RWPE1 (cell line): ENCODE measurements around the gene TMEM266.
A peak's percentile ranks its signal among the peaks of the same experiment; 100 is the strongest.

Experiments used
- CTCF ChIA-PET: fragments of 350-600 bp; sonication (Branson Sonifier 250); formaldehyde crosslinking; extraction: SDS; loops from one replicate; lab custom pipeline; 2021; lab: Yijun Ruan, JAX
- POLR2A ChIA-PET: fragments of 400-600 bp; formaldehyde crosslinking; extraction: SDS; loops from one replicate; lab custom pipeline; 2020; ENCODE audit warnings: antibody characterized with exemption; ENCODE audit not compliant: low non-redundant PET; lab: Yijun Ruan, JAX
- DNase-seq: peaks from one replicate; pipeline ENCODE4 v3.0.0; 2012; ENCODE audit warnings: low spot score
- H3K27ac ChIP-seq: fragments of 450-650 bp; 2 replicates; pipeline ENCODE4 v1.5.1; 2017
- CTCF ChIP-seq: fragments of 450-650 bp; conservative IDR thresholded peaks from 2 replicates; pipeline ENCODE4 v1.5.1; 2017; ENCODE audit warnings: low read depth, mild to moderate bottlenecking

The TMEM266 gene

GRCh38 chr15:76134537-76134936, 74.8 kb downstream of the TMEM266 start:
- ChIA-PET CTCF (interaction anchor here (1.1 kb wide), 1 partner anchor 76 kb away, joined by 5 read pairs; no protein-coding TSS in a partner anchor), POLR2A (no interaction called here)
- no peak for TF ChIP-seq CTCF
- DNase-seq, result no peak
- no peak overlapping the region for H3K27ac ChIP-seq

GRCh38 chr15:76135516-76135915, 75.7 kb downstream of the TMEM266 start:
- H3K27ac ChIP-seq, result no peak overlapping the region
- POLR2A ChIA-PET, result no interaction called here
- no peak for TF ChIP-seq CTCF
- CTCF ChIA-PET, result interaction anchor here (0.6 to 0.7 kb wide), 2 partner anchors 253 to 300 kb away, joined by 3 to 4 read pairs; no protein-coding TSS in a partner anchor
- no peak for DNase-seq

GRCh38 chr15:76138436-76138835, 78.7 kb downstream of the TMEM266 start:
- TF ChIP-seq CTCF, result no peak
- H3K27ac ChIP-seq, result no peak overlapping the region
- peak; percentile 68 for DNase-seq
- ChIA-PET POLR2A (interaction anchor here (0.5 kb wide), 1 partner anchor 334 kb away, joined by 4 read pairs; no protein-coding TSS in a partner anchor), CTCF (interaction anchor here (0.6 to 4.0 kb wide), 8 partner anchors 12 to 1381 kb away, joined by 3 to 62 read pairs (median 3); partner anchors contain the start of genes FBXO22 and TMEM266)

GRCh38 chr15:76139368-76140073, 79.7 kb downstream of the TMEM266 start:
- DNase-seq, result peak; percentile 84
- no peak overlapping the region for H3K27ac ChIP-seq
- ChIA-PET POLR2A (interaction anchor here (1.2 kb wide), 1 partner anchor 15 kb away, joined by 3 read pairs; no protein-coding TSS in a partner anchor), CTCF (interaction anchor here (0.5 to 4.0 kb wide), 13 partner anchors 10 to 371 kb away, joined by 3 to 62 read pairs (median 3); partner anchors contain the start of genes FBXO22 and TMEM266)
- peak; percentile 88 for TF ChIP-seq CTCF

- ChIA-PET CTCF (interaction anchor here (0.5 to 4.0 kb wide), 9 partner anchors 15 to 330 kb away, joined by 3 to 62 read pairs (median 3); partner anchors contain the start of gene TMEM266), POLR2A (interaction anchor here (1.2 kb wide), 1 partner anchor 15 kb away, joined by 3 read pairs; no protein-coding TSS in a partner anchor)
- TF ChIP-seq CTCF, result no peak
- no peak for DNase-seq
- no peak overlapping the region for H3K27ac ChIP-seq
Measured at GRCh38 chr15:76140074-76140464, 80.3 kb downstream of the TMEM266 start.

GRCh38 chr15:76146812-76147211, 87.0 kb downstream of the TMEM266 start:
- CTCF ChIA-PET, result interaction anchor here (0.6 to 1.3 kb wide), 5 partner anchors 17 to 939 kb away, joined by 3 to 7 read pairs (median 4); no protein-coding TSS in a partner anchor
- POLR2A ChIA-PET, result no interaction called here
- no peak overlapping the region for H3K27ac ChIP-seq
- TF ChIP-seq CTCF, result no peak
- DNase-seq, result no peak
